ENCODE data around the gene DOC2A.
A peak's percentile ranks its signal among the peaks of the same experiment; 100 is the strongest.

Gene DOC2A

DNA sequence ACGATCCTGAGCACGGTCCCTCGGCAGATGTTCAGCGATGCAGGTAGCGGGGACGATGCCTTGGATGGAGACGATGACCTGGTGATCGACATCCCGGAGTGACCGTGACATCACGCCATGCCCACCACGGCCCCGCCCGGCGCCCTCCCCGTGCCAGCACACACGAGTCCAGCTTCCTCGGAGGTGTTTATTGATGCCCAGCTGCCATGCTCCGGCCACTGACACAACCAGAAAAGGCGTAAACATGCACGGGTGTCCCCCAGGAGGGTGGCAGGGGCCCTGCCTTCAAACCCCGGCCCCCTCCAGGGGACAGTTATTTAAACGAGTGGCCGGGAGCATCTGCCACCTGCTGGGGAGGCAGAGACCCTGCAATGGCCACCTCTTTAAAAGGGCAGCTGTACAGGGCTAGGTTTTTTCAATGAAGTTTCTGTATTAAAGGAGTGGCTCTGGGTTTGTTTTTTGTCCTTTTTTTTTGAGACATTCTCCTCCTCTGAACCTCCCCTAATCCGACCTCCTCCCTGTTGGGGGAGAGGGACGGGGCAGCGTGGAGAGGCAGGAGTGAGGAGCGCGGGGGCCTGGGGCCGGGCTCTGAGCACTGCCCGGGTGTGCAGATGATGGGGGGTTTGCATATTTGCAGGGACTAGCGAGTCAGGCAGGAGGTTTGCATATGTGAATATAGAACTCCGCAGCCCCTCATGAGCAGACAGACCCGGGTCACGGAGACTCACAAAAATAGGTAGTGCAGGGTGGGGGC, 5.3 kb downstream of the DOC2A start:
- no peak for DNase-seq (ENCODE audit: low read depth, low spot score)

DNA sequence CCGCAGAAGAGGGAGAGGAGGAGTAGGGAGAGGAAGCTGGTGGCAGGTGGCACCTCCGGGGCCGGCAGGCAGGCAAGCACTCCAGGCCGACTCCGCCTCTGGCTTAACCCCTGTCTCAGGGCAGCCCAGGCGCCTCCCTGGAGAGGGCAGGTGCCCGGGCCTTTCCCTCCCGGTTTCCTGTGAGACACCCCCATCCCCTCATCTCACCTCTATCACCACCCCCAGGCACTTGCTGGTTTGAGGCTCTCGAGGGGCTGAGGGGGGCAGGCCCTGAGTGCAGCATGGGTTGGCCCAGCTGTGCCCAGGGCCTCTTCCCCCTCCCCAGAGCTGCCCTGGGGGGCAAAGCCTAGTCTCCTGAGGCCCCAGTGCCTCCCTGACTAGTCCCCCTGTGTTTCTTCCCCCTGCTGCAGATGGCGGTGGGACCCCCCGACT, 6.0 kb downstream of the DOC2A start:
- DNase-seq (ENCODE audit: low read depth, low spot score) = no peak

DNA sequence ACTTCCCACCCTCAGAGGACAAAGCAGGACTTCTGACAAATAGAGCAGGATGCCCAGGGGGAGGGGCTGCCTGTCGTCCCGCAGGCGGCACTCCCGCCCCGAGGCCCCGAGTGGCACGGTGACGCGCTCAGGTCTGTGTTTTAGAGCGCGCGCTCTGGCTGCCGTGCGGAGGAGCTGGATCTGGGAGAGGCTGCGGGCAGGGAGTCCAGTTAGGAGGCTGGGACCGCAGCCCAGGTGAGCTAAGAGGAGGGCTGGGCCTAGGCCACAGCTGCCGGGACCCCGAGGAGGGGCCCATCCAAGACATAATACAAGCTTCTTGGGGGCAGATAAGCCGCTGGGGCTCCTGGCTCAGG, 6.4 kb downstream of the DOC2A start:
- no peak for DNase-seq (ENCODE audit: low read depth, low spot score)

DNA sequence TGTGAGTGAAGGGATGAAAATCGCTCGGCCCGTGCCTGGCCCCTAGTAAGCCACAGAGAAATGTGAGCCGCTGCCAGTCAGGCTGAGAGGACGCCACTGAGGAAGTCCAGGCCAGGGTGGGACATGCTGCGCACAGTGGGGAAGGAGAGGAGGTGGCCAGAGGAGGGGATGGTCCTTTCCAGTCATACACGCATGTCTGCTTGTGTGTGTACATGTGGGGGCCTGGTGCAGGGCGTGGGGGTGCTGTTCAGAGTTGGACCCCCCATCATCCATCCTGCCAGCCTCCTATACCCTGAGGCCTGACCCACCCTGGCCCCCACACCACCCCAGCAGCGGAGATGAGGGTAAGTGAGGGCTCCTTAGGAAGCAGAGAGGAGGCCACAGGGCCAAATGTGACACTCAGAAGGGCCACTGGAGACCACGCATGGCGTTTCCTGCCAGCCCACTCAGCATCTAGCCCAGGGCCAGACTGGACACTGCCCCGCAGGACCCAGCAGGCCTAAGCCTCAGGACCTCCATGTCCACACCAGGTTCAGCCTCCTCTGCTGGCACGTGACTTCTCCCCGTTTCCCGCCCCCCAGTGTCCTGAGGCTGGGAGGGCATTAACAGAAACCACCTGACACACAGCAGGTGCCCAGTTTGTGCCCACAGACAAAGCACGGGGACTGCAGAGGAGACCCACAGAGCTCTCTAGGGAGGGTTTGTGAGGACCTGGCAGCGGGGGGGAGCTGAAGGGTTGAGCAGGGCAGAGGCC, 7.0 kb downstream of the DOC2A start:
- DNase-seq (ENCODE audit: low read depth, low spot score) = no peak

DNA sequence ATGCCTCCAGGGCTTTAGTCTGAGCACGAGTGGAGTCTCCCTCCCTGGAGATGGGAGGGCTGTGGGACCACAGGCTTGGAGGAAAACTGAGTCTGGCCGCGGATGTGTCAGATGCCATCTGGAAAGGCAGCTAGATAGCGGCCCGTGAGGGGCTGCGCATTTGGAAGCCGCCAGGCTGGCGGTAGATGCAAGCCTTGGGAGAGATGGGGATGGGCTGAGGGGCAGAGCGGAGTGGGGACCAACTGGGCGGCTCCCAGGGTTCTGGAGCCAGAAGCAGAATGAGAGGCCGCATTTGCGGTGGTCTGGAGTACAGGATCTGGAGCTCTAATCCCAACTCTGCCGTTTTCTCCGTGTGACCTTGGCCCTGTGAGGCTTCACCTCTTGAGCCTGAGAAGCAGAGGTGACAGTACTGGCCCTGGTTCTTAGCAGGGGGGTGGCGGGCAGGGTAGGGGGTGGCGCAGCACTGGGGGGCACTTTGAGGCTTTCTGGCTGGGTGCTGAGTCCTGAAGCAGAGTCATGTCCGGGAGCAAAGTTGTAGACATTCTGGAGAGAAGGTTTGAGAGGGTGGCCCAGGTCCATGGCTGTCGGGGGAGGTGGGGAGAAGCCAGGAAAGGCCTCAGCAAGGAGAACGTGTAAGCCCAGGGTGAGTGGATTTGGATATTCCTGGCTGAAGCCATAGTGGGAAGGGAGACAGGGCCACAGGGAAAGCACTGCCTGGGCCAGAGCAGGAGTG, 8.0 kb downstream of the DOC2A start:
- no peak for DNase-seq (ENCODE audit: low read depth, low spot score)

DNA sequence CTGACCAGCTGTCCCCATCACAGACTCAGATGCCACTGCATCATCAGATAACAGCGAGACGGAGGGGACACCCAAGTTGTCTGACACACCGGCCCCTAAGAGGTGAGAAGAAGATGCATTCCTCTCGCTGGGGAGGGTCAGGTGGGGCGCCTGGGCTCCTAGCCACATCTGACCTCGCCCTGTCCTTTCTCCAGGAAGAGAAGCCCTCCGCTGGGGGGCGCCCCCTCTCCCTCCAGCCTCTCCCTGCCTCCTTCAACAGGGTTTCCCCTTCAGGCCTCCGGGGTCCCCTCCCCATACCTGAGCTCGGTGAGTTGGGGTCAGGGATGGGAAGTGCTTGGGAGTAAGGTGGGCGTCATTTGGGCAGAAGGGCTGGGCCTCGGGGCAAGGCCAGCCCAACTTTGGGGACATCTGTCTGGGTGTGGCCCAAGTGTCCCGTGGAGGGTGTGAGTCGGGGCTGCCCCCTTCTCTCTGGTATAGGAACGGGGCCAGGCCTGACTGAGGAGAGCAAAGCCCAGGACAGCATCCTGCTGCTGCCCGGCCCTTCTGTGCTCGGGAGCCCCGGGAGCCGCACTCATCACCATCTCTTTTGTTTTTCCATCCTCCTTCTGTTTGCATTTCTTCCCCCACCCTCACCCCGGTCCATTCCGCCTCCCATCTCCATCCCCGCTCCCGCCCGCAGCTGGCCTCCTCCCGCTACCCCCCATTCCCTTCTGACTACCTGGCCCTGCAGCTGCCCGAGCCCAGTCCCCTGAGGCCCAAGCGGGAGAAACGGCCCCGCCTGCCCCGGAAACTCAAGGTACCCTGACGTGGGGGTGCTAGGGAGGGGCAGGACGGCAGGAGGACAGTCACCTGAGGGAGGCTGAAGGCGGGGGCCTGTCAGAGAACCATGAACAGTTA, 9.8 kb downstream of the DOC2A start:
- DNase-seq (ENCODE audit: low read depth, low spot score) = no peak

DNA sequence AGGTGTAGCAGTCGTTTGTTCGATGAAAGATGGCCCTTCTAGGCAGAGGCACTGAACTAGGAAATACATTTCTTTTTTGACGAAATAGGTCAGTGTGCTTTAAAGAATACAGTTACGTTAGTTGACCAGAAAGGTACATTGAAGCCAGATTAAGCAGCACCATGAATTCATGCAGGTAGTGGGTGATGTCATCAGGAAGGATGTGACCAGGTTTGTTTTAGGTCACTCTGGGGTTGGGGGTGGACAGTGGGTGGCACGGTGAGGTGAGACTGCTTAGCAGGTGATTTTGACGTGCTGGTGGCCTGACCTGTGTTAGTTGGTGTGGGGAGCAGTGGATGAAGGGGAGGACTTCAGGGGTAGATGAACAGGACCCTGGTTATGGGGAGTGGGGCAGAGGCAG, 11.2 kb downstream of the DOC2A start:
- no peak for DNase-seq (ENCODE audit: low read depth, low spot score)

DNA sequence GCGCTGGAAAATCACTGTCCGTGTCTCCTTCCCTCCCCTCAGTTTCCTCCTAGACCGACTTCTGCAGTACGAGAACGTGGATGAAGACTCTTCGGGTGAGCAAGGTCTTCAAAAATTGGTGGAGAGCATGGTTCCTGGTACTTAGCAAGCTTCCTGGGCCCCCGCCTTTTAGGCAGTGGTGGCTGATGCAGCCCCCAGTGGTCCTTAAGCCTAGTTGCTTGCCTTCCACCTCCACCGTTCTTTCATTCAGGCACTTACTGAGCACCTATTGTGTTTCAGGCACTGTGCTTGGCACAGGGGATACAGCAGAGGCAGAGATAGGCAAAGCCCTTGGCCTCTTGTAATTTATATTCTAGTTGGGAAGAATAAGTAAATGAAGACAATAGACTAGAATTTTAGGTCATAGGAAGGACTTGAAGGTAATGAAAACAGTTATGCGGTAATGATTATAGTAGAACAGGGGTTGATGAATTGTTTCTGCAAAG, 14.0 kb downstream of the DOC2A start:
- DNase-seq (ENCODE audit: low read depth, low spot score) = no peak

DNA sequence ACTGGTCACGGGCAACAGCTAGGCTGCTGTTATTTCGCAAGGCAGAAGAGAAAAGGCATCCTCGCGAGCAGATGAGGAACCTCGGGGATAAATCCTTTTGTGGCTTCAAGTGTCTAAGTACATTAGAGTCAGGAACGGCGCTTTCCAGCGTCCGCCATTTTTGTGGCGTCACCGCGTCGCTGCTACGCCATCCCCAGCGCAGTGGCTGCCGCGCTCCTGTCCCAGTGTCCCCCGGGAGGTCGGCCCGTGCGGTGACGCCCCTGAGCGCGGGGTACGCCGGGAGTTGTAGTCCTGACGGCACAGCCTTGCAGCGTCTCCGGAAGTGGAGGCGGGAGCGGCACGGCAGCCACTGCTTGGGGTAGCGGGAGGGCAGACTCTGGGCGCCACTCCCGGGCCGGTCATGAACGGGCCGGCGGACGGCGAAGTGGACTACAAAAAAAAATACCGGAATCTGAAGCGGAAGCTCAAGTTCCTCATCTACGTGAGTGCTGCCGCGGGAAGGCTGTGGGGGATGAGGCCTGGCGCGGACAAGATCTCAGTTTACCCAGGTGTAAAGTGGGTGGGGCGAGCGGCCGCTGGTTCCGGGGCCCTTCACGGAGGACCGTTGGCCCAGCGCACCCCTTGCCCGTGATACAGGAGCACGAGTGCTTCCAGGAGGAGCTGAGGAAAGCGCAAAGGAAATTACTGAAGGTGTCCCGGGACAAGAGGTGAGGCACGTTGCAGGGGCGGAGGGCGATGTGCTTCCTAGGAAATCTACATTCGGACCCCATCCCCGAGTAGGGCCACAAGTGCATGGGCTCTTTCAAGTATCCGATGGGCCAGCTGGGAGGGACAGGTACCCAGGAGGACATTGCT, 14.7 kb downstream of the DOC2A start, which contains the start of gene INO80E:
INO80E (plus strand) TSS at position 331 of the 855 bp plus-strand sequence; CDS start at position 401, 70 bp downstream.
- peak; percentile 76 for DNase-seq (ENCODE audit: low read depth, low spot score)

DNA sequence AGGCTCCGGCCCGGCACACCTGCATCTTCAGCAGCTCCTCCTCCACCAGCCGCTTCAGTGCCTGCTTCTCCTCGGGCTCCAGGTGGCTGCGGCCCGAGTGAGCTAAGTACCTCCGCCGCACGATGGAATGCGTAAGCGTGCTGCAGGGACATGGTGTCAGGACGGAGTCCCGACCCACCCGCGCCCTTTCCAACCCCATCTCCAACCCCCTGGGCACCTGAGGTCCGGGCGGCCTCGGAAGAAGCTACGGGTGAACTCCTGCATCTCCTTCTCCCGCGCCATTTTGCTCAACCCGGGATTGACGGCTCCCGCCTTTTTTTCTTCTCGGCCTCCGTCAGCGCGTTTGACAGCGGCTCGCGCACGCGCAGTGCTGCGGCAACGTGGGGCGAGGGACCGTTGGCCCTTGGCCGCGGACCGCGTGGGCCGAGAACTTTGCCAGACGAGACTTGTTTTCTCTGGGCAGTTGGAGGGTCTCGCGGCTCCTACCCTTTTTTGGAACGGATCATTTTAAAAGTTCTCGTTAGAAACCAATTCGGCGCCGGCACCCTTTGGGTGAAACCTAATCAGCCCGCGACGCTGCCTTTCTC, 15.4 kb downstream of the DOC2A start, which contains the start of gene HIRIP3:
HIRIP3 (minus strand) TSS at position 294 of the 587 bp plus-strand sequence; CDS start at position 282, 12 bp downstream.
- no peak for DNase-seq (ENCODE audit: low read depth, low spot score)

DNA sequence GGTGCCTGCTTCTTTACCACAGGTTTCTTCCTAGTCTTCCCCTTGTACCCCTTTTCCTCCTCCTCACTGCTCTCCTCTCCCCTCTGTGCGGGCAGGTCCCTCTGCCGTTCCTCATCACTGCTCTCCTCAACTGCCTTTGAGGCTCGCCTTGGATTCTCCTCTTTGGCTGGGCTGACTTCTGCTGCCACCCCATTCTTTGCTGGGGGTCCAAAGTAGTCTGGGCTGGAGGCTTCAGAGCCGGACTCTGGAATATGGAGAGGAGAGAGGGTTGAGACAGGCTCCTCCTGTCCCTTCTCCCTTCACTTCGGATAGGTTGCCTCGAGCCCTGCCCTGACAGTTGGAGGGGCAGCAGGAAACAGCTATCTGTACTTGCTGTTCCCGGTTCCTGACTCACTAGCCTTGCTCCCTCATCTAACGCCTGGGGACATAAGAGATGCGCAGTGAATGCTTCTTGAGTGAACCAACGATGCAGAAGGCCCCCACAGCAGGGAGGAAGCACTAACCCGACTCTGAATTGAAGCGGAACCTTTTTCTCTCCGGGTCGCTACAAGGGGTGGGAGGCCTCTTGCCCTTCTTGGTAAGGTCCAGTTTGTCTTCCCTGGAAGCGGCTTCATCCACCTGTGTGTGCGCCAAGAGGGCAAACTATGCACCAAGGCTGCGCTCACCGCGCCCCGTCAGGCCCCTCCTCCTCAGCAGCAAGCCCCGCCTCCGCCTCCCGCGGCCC, 16.1 kb downstream of the DOC2A start:
- no peak for DNase-seq (ENCODE audit: low read depth, low spot score)

DNA sequence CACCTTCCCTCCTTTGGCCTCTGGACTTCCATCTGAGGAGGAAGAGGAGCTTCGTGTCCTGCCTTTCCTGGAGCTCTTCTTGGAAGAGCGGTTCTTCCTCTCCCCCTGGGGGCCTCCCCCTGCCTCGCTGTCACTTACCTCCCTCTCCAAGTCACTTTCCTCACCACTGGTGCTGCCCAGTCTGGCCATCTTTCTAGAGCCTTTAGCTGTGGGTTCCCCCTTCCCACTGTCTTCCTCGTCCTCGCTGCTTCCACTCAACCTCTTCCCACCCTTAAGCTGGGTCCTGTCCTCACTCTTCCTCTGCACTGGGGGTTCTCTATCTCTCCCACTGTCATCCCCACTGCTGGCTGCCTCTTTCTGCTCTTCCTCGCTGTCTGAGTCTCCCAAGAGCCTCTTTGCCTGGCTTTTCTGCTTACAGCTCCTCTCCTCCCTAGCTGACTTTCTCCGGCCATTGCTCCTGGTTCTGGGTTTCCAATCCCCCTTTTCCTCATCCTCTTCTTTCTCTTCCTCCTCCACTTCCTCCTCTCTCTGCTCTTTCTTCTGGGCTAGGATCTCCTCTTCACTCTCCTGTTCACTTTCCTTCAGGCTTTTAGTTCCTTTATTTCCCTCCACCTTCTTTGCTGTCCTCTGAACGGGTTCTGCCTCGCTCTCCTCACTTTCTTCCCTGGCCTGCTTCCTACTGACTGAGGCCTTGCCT, 16.8 kb downstream of the DOC2A start:
- DNase-seq (ENCODE audit: low read depth, low spot score) = no peak

DNA sequence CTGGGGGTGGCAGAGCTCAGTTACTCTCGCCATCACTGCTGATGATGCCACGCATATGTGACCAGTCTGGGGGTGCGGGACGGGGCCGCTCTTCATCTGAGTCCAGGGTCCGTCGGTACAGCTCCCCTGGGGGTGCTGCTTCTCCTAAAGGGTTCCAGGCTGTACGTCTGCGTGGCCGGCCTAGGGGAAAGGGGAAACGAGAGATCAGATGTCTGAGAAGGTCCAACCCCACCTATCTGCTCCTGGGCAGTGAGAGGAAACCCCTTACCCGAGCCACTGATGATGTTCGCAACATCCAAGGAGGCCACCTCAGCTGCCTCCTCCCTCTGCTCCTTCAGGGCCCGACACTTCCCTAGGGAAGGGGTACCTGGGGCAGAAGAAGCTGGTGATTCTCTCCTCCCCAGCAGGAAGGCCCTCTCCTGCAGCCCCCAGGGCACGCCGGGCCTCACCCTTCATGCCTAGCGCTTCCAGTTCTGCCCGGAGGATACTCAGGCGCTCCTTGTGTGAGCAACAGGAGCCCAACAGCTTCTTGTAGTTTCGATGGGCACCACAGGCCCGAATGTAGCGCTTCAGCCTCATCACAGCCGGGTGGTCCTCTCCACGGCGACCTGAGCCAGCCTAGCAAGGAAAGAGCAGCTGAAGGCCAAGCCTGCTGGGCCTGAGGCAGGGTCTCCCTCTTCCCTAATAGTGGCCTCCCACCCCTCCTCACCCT, 17.5 kb downstream of the DOC2A start:
- DNase-seq (ENCODE audit: low read depth, low spot score) = no peak

DNA sequence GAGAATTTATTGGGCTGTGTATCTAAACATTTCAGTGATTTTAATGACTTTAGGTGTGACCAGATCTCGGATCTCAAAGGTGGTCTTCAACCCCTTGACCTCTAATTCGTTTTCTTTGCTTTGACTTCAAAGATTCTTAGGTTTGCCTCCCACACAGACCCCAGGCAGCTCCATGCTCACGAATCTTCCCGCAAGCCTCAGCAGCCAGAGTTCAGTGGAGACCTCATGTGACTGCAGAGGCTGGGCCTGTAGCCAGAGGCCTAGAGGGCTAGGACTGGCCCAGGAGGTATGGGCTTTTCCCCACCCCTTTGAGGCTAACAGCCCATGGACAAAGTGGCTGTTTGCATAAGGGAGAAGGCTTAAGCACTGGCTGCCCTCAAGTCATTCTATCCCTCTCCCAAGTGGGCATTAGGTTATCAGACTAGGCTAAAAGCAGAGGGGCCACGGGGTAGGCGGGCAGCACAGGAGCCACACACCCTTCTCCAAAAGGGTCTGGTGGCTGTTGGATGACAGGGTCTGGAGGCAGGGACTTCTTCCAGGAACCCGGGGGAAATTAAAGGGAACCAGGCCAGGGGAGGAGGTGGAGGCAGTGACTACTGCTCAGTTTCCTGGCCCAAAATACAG, 18.4 kb downstream of the DOC2A start:
- DNase-seq (ENCODE audit: low read depth, low spot score) = no peak

DNA sequence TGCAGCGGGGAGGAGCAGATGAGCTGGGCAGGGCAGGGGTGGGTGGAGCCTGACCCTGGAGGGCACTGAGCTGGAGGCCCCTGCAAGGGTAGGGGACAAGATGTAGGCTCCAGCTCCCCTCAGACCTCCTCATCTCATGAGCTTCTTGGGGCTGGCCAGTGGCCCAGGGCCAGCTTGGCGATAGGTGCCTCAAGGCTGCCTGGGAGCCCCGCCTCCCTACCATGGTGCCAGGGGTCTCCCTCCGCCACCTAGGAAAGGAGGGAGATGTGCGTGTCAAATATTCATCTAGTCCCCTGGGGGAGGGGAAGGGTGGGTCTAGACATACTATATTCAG, 19.3 kb downstream of the DOC2A start:
- no peak for DNase-seq (ENCODE audit: low read depth, low spot score)

DNA sequence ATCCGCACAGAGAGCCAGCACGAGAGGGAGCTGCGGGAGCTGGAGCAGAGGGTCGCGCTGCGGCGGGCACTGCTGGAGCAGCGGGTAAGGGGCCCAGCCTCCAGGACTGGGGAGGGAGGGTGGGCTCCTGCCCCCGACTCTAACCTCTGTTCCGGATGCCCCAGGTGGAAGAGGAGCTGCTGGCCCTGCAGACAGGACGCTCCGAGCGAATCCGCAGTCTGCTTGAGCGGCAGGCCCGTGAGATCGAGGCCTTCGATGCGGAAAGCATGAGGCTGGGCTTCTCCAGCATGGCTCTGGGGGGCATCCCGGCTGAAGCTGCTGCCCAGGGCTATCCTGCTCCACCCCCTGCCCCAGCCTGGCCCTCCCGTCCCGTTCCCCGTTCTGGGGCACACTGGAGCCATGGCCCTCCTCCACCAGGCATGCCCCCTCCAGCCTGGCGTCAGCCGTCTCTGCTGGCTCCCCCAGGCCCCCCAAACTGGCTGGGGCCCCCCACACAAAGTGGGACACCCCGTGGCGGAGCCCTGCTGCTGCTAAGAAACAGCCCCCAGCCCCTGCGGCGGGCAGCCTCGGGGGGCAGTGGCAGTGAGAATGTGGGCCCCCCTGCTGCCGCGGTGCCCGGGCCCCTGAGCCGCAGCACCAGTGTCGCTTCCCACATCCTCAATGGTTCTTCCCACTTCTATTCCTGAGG, 19.8 kb downstream of the DOC2A start:
- no peak for DNase-seq (ENCODE audit: low read depth, low spot score)

DNA sequence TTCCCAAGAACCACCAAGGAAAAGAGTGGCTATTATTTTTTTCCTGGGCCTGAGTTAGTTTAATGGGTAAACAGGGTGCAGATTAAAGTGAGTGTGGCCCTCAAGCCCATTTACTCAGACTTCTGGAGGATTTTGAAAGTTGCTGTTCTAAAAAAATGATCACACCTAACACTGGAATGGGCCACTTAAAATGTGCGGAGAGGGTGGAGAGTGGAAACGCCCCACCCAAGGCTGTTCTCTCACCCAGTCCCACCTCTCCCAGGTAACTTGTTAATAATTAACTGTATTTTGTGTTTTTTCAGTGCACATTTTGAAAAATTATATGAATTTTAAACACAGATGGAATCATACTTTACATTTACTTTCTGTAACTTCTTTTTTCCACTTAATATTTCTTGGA, 20.8 kb downstream of the DOC2A start:
- no peak for DNase-seq (ENCODE audit: low read depth, low spot score)

Measured in brain pericyte (primary cell).